ENCODE data around the gene CHDH.

Gene CHDH

GRCh38 chr3:53820756-53821580, 25.3 kb downstream of the CHDH start:
- no CpG with 5 or more reads among the region's 21 CpGs for WGBS (ENCODE audit: extremely low coverage, insufficient coverage, low lambda C conversion rate)
- Histone ChIP-seq H3K18ac (ENCODE audit: low read length) (no peak overlapping the region), H3K4me1 (ENCODE audit: control insufficient read depth, low read depth, low read length) (no peaks in the 10 kb centered on the region), H2BK5ac (ENCODE audit: low read length) (no peak overlapping the region), H3K56ac (ENCODE audit: low read length) (no peak overlapping the region), H2BK120ac (ENCODE audit: low read depth, low read length) (no peak overlapping the region), H2BK15ac (replicated peaks; ENCODE audit: low read depth) (no peak overlapping the region), H3K27ac (ENCODE audit: low read depth, low read length) (no peak overlapping the region), H3K79me1 (ENCODE audit: low read length) (no peaks in the 10 kb centered on the region), H3K36me3 (ENCODE audit: control insufficient read depth, insufficient read depth, low read length) (no peaks in the 10 kb centered on the region), H3K79me2 (ENCODE audit: control insufficient read depth, insufficient read depth, low read length) (no peaks in the 10 kb centered on the region), H3K9ac (ENCODE audit: low read length) (no peak overlapping the region), H3K27me3 (ENCODE audit: insufficient read depth, low read length, poor library complexity) (no peaks in the 10 kb centered on the region), H3K4ac (ENCODE audit: low read depth, low read length) (no peak overlapping the region), H4K5ac (ENCODE audit: low read length) (no peak overlapping the region), H3K4me3 (ENCODE audit: low read length) (no peak overlapping the region), H3K23ac (ENCODE audit: low read length) (no peak overlapping the region), H4K8ac (ENCODE audit: low read depth, low read length) (no peak overlapping the region), H3K4me2 (ENCODE audit: low read length) (no peak overlapping the region), H2AK5ac (ENCODE audit: low read length) (no peak overlapping the region)
- DNase-seq, result no peak

GRCh38 chr3:53820084-53820483, 26.1 kb downstream of the CHDH start:
- no peak overlapping the region for H3K27ac ChIP-seq (ENCODE audit: low read depth, low read length)
- no peaks in the 10 kb centered on the region for H3K79me2 ChIP-seq (ENCODE audit: control insufficient read depth, insufficient read depth, low read length)
- H3K4me2 ChIP-seq (ENCODE audit: low read length), result no peak overlapping the region
- H3K9ac ChIP-seq (ENCODE audit: low read length), result no peak overlapping the region
- H3K4me1 ChIP-seq (ENCODE audit: control insufficient read depth, low read depth, low read length), result no peaks in the 10 kb centered on the region
- H3K23ac ChIP-seq (ENCODE audit: low read length), result no peak overlapping the region
- no CpG with 5 or more reads among the region's 5 CpGs for WGBS (ENCODE audit: extremely low coverage, insufficient coverage, low lambda C conversion rate)
- H2BK120ac ChIP-seq (ENCODE audit: low read depth, low read length), result no peak overlapping the region
- H3K79me1 ChIP-seq (ENCODE audit: low read length), result no peaks in the 10 kb centered on the region
- H3K4me3 ChIP-seq (ENCODE audit: low read length), result no peak overlapping the region
- H3K36me3 ChIP-seq (ENCODE audit: control insufficient read depth, insufficient read depth, low read length), result no peaks in the 10 kb centered on the region
- H2BK15ac ChIP-seq (replicated peaks; ENCODE audit: low read depth), result no peak overlapping the region
- no peak overlapping the region for H2AK5ac ChIP-seq (ENCODE audit: low read length)
- H4K5ac ChIP-seq (ENCODE audit: low read length), result no peak overlapping the region
- no peak overlapping the region for H2BK5ac ChIP-seq (ENCODE audit: low read length)
- H3K27me3 ChIP-seq (ENCODE audit: insufficient read depth, low read length, poor library complexity), result no peaks in the 10 kb centered on the region
- H3K18ac ChIP-seq (ENCODE audit: low read length), result no peak overlapping the region
- no peak overlapping the region for H3K56ac ChIP-seq (ENCODE audit: low read length)
- H3K4ac ChIP-seq (ENCODE audit: low read depth, low read length), result no peak overlapping the region
- no peak overlapping the region for H4K8ac ChIP-seq (ENCODE audit: low read depth, low read length)
- DNase-seq, result no peak

GRCh38 chr3:53819163-53819868, 26.9 kb downstream of the CHDH start:
- Histone ChIP-seq H3K4ac (ENCODE audit: low read depth, low read length) (no peak overlapping the region), H3K79me1 (ENCODE audit: low read length) (no peaks in the 10 kb centered on the region), H3K9ac (ENCODE audit: low read length) (no peak overlapping the region), H3K79me2 (ENCODE audit: control insufficient read depth, insufficient read depth, low read length) (no peaks in the 10 kb centered on the region), H3K56ac (ENCODE audit: low read length) (no peak overlapping the region), H3K36me3 (ENCODE audit: control insufficient read depth, insufficient read depth, low read length) (no peaks in the 10 kb centered on the region), H3K18ac (ENCODE audit: low read length) (no peak overlapping the region), H4K8ac (ENCODE audit: low read depth, low read length) (no peak overlapping the region), H3K23ac (ENCODE audit: low read length) (no peak overlapping the region), H3K4me2 (ENCODE audit: low read length) (no peak overlapping the region), H3K27me3 (ENCODE audit: insufficient read depth, low read length, poor library complexity) (no peaks in the 10 kb centered on the region), H2AK5ac (ENCODE audit: low read length) (no peak overlapping the region), H3K4me1 (ENCODE audit: control insufficient read depth, low read depth, low read length) (no peaks in the 10 kb centered on the region), H3K27ac (ENCODE audit: low read depth, low read length) (no peak overlapping the region), H2BK15ac (replicated peaks; ENCODE audit: low read depth) (no peak overlapping the region), H3K4me3 (ENCODE audit: low read length) (no peak overlapping the region), H2BK120ac (ENCODE audit: low read depth, low read length) (no peak overlapping the region), H2BK5ac (ENCODE audit: low read length) (no peak overlapping the region), H4K5ac (ENCODE audit: low read length) (no peak overlapping the region)
- DNase-seq, result no peak
- WGBS (ENCODE audit: extremely low coverage, insufficient coverage, low lambda C conversion rate), result no CpG with 5 or more reads among the region's 14 CpGs

GRCh38 chr3:53818221-53819162, 27.7 kb downstream of the CHDH start:
- H3K4ac ChIP-seq (ENCODE audit: low read depth, low read length), result no peak overlapping the region
- H3K79me1 ChIP-seq (ENCODE audit: low read length), result no peaks in the 10 kb centered on the region
- DNase-seq, result no peak
- H2BK120ac ChIP-seq (ENCODE audit: low read depth, low read length), result no peak overlapping the region
- H2BK15ac ChIP-seq (replicated peaks; ENCODE audit: low read depth), result no peak overlapping the region
- H3K9ac ChIP-seq (ENCODE audit: low read length), result no peak overlapping the region
- H3K36me3 ChIP-seq (ENCODE audit: control insufficient read depth, insufficient read depth, low read length), result no peaks in the 10 kb centered on the region
- H2AK5ac ChIP-seq (ENCODE audit: low read length), result no peak overlapping the region
- no peak overlapping the region for H3K18ac ChIP-seq (ENCODE audit: low read length)
- H4K8ac ChIP-seq (ENCODE audit: low read depth, low read length), result no peak overlapping the region
- no peak overlapping the region for H3K4me2 ChIP-seq (ENCODE audit: low read length)
- H3K4me3 ChIP-seq (ENCODE audit: low read length), result no peak overlapping the region
- H3K4me1 ChIP-seq (ENCODE audit: control insufficient read depth, low read depth, low read length), result no peaks in the 10 kb centered on the region
- no peak overlapping the region for H3K23ac ChIP-seq (ENCODE audit: low read length)
- H3K79me2 ChIP-seq (ENCODE audit: control insufficient read depth, insufficient read depth, low read length), result no peaks in the 10 kb centered on the region
- no peak overlapping the region for H3K27ac ChIP-seq (ENCODE audit: low read depth, low read length)
- H4K5ac ChIP-seq (ENCODE audit: low read length), result no peak overlapping the region
- WGBS (ENCODE audit: extremely low coverage, insufficient coverage, low lambda C conversion rate), result no CpG with 5 or more reads among the region's 14 CpGs
- H3K27me3 ChIP-seq (ENCODE audit: insufficient read depth, low read length, poor library complexity), result no peaks in the 10 kb centered on the region
- no peak overlapping the region for H3K56ac ChIP-seq (ENCODE audit: low read length)
- H2BK5ac ChIP-seq (ENCODE audit: low read length), result no peak overlapping the region

- Histone ChIP-seq H3K79me1 (ENCODE audit: low read length) (no peaks in the 10 kb centered on the region), H2BK120ac (ENCODE audit: low read depth, low read length) (no peak overlapping the region), H4K5ac (ENCODE audit: low read length) (no peak overlapping the region), H3K4me2 (ENCODE audit: low read length) (no peak overlapping the region), H3K27ac (ENCODE audit: low read depth, low read length) (no peak overlapping the region), H3K4me3 (ENCODE audit: low read length) (no peak overlapping the region), H2AK5ac (ENCODE audit: low read length) (no peak overlapping the region), H2BK5ac (ENCODE audit: low read length) (no peak overlapping the region), H3K79me2 (ENCODE audit: control insufficient read depth, insufficient read depth, low read length) (no peaks in the 10 kb centered on the region), H3K23ac (ENCODE audit: low read length) (no peak overlapping the region), H4K8ac (ENCODE audit: low read depth, low read length) (no peak overlapping the region), H3K4me1 (ENCODE audit: control insufficient read depth, low read depth, low read length) (no peaks in the 10 kb centered on the region), H3K4ac (ENCODE audit: low read depth, low read length) (no peak overlapping the region), H3K9ac (ENCODE audit: low read length) (no peak overlapping the region), H3K27me3 (ENCODE audit: insufficient read depth, low read length, poor library complexity) (no peaks in the 10 kb centered on the region), H3K36me3 (ENCODE audit: control insufficient read depth, insufficient read depth, low read length) (no peaks in the 10 kb centered on the region), H3K18ac (ENCODE audit: low read length) (no peak overlapping the region), H2BK15ac (replicated peaks; ENCODE audit: low read depth) (no peak overlapping the region), H3K56ac (ENCODE audit: low read length) (no peak overlapping the region)
- no CpG with 5 or more reads among the region's 17 CpGs for WGBS (ENCODE audit: extremely low coverage, insufficient coverage, low lambda C conversion rate)
- DNase-seq, result no peak
Observed at GRCh38 chr3:53817809-53818208, 28.4 kb downstream of the CHDH start.
